NCI-H1105 treated with DMSO at 0.1 percent for 48 hours (cell line): Measurements from ENCODE around the gene CRYL1.
A peak's percentile ranks its signal among the peaks of the same experiment; 100 is the strongest.

ENCODE experiments used
- DNase-seq: peaks from one replicate; lab custom pipeline; 2025; lab: John Stamatoyannopoulos, UW

CRYL1 gene

GRCh38 chr13:20398459-20398858 lies 127.2 kb downstream of the CRYL1 start:
- DNase-seq = no peak

GRCh38 chr13:20397896-20398295 lies 127.8 kb downstream of the CRYL1 start:
- no peak for DNase-seq

GRCh38 chr13:20395061-20395916 lies 130.4 kb downstream of the CRYL1 start:
- no peak for DNase-seq

GRCh38 chr13:20394506-20394905 lies 131.2 kb downstream of the CRYL1 start:
- no peak for DNase-seq

GRCh38 chr13:20394169-20394501 lies 131.5 kb downstream of the CRYL1 start:
- no peak for DNase-seq

- no peak for DNase-seq
These were observed 132.1 kb downstream of the CRYL1 start for GRCh38 chr13:20393273-20394168.

- DNase-seq = no peak
These were observed 133.1 kb downstream of the CRYL1 start for GRCh38 chr13:20392530-20392929.

- no peak for DNase-seq
These were observed 133.8 kb downstream of the CRYL1 start for GRCh38 chr13:20391597-20392452.

- DNase-seq = no peak
These were observed 135.0 kb downstream of the CRYL1 start for GRCh38 chr13:20390526-20391175.

- no peak for DNase-seq
These were observed 135.7 kb downstream of the CRYL1 start for GRCh38 chr13:20389696-20390525.

- DNase-seq = no peak
These were observed 137.5 kb downstream of the CRYL1 start for GRCh38 chr13:20388184-20388583.

GRCh38 chr13:20387441-20387971 lies 138.2 kb downstream of the CRYL1 start:
- no peak for DNase-seq

GRCh38 chr13:20387006-20387405 lies 138.7 kb downstream of the CRYL1 start:
- no peak for DNase-seq

GRCh38 chr13:20383058-20383457 lies 142.6 kb downstream of the CRYL1 start:
- DNase-seq = peak; percentile 55

- DNase-seq = no peak
These were observed 144.3 kb downstream of the CRYL1 start for GRCh38 chr13:20381401-20381800.

- peak; percentile 41 for DNase-seq
These were observed 146.9 kb downstream of the CRYL1 start for GRCh38 chr13:20378721-20379120.

GRCh38 chr13:20377720-20378119 lies 147.9 kb downstream of the CRYL1 start:
- DNase-seq = no peak

GRCh38 chr13:20375871-20376270 lies 149.8 kb downstream of the CRYL1 start:
- no peak for DNase-seq

GRCh38 chr13:20373861-20374260 lies 151.8 kb downstream of the CRYL1 start:
- no peak for DNase-seq

GRCh38 chr13:20371825-20372224 lies 153.8 kb downstream of the CRYL1 start:
- no peak for DNase-seq
